T-helper 2 cell (primary cell): Measurements from ENCODE around the gene LNX1.
"Not testable (repeated sequence)": the region's sequence is repeated elsewhere in the genome, so short reads cannot be mapped to it uniquely, and the experiment has no call there.

Experiments used
- DNase-seq, 5 experiments: peaks; one replicate each; pipeline versions ENCODE4 v3.0.0 to v3.0.0-alpha.2; 2012 to 2022

LNX1 gene

DNA sequence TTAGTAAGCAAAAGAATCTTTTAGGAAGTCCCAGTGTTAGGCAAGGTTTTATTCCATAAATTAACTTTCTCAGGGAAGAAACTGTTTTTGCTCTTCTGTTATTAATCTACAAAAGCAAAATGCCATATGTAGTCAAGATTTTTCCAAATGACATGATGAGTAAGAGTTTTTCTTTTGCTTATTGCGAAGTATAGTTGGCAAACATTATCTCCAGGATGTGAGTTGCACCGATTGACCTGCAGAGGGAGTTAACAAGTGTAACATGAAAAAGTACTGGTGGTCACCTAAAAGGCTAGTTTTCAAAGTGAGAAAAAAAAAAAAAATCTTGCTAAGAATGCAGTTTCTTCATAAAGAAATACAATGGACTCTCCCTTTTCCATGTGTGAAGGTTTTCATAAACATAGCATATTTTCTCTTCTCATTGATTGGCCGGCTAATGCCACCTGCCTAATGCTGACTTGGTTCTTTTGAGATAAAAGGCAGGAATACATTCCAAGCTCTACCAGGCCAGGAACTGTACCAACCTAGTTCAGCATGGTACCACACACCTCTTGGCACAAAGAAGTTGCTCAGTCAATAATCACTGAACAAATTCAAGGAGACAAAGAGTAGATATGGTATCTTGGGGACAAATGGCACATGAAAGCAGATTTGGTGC is 100.2 kb downstream of the LNX1 start:
- peak in 1 of 5 experiments; percentile 3 for DNase-seq

GRCh38 chr4:53490161-53490956 is 100.9 kb downstream of the LNX1 start:
- no peak for DNase-seq

- no peak for DNase-seq
Observed at GRCh38 chr4:53489279-53489889, 101.9 kb downstream of the LNX1 start.

DNA sequence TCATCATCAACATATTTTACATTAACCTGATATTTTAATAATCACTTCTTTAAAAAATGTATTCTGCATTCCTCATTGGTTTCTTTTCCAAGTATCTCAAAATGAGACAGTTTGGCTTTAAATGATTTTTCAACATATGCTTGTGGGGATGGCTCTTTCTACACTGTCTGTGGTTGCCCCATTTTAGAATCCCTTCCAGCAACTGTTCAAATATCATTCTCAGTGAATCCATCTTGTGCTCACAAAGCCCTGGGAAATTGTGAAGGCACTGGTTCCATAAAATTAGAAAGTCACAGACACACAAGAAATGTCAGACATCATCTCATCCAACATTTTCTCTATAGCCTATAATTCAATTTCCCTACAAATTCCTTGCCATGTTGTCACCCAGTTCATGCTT is 103.5 kb downstream of the LNX1 start:
- no peak for DNase-seq

- no peak for DNase-seq
Observed at GRCh38 chr4:53485658-53486040, 105.6 kb downstream of the LNX1 start.

- no peak for DNase-seq
Observed at GRCh38 chr4:53484911-53485657, 106.2 kb downstream of the LNX1 start.

GRCh38 chr4:53483250-53483649 is 108.0 kb downstream of the LNX1 start:
- no peak for DNase-seq

GRCh38 chr4:53481586-53481985 is 109.7 kb downstream of the LNX1 start:
- DNase-seq, result no peak

GRCh38 chr4:53480909-53481308 is 110.4 kb downstream of the LNX1 start:
- no peak for DNase-seq

GRCh38 chr4:53479736-53480525 is 111.4 kb downstream of the LNX1 start:
- no peak for DNase-seq

GRCh38 chr4:53478671-53479456 is 112.4 kb downstream of the LNX1 start:
- no peak for DNase-seq

GRCh38 chr4:53477636-53478035 is 113.7 kb downstream of the LNX1 start:
- DNase-seq, result no peak

- DNase-seq, result no peak
Observed at GRCh38 chr4:53477038-53477565, 114.2 kb downstream of the LNX1 start.

DNA sequence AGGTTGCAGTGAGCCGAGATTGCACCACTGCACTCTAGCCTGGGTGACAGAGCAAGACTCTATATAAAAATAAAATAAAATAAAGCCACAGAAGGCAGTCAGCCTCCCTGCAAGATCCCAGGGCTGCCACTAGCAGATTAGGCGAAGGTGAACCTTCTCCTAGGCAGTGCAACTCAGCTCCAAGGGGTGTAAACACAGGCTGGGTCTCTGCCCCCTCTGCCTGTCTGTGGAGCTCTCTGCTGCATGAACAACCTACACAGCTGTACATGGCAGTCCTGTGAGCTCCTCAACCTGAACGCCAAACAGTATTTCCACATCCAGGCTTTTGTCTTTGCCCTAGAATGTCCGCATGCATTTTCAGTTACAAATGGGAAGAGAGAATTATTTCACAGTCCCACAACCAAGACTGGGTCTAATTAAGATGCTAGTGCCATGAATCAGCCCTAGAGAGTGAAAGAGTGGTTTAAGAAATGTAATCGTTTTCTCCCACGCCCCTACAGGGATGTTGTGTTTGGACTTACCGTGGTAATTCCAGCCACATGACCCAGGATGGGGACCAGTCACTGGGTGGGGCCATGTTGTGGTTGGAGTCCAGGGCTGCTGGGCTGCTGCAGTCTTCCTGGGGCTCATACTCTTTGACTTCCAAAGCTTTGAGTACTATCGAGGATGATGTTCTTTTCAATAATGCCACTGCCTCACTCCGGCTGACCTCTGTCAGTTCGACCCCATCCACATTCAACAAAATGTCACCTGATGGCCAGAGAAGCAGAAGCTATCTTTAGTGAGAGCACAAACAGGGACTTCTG is 114.9 kb downstream of the LNX1 start:
- DNase-seq, result no peak

DNA sequence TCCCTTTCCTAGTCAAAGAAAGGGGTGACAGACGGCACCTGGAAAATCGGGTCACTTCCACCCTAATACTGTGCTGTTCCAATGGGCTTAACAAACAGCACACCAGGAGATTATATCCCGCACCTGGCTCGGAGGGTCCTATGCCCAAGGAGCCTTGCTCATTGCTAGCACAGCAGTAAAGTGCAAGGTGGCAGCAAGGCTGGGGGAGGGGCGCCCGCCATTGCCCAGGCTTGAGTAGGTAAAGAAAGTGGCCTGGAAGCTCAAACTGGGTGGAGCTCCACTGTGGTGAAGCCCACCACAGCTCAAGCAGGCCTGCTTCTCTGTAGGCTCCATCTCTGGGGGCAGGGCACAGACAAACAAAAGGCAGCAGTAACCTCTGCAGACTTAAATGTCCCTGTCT is 124.7 kb downstream of the LNX1 start:
- DNase-seq, result not testable (repeated sequence)

DNA sequence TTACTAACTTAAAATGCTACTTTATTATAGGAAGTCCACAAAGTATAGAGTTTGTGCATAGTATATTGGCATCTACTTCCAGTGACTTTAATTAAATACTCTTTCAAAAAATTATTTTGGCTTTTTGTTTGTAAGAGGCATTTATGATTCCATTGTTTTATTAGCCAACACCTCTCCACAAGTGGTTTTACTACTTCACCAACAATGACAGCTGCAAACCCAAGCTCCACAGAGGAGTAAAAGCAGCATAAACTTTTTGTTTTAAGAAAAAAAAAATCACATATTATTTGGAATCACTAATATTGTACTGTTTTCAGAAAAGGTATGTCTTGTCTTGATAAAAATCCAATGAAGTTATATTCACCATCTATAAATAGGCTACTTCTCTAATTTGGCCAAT is 125.4 kb downstream of the LNX1 start:
- DNase-seq, result no peak

DNA sequence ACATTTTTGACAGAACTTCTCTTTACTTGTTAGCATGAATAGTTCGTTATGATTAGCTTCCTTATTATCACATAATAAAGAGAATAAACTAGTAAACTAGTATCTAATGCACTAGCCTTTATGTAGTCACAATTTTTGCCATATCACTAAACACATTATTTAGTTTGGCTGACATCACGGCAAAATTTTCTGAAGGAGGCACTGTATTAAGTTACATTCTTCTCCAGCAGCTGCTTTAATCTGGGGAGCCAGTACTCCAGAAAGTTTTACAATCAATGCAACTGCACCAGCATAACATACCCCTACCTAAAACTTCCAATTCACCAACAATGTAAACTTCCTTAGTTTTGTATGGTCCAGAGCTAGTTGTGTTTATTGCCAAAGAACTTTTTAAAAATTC is 126.0 kb downstream of the LNX1 start:
- no peak for DNase-seq

- no peak for DNase-seq
Observed at GRCh38 chr4:53463340-53463739, 127.9 kb downstream of the LNX1 start.

- DNase-seq, result no peak
Observed at GRCh38 chr4:53461244-53461643, 130.0 kb downstream of the LNX1 start.

DNA sequence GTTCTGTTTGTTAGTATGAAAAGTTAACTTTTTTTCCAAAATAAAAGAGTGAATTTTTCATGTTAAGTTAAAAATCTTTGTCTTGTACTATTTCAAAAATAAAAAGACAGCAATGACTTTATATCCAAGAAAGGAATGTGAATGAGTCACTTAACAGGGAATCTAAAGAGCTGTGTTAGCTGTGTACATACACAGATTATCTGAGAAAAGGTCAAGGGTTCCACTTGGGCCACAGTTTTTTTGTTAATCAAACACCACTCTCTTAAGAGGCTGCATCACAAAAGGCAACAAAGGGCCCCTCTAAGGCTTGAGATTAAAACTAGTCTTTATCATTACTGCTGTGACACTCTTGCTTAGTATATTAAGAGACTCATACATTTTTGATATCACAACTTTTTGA is 131.7 kb downstream of the LNX1 start:
- DNase-seq, result no peak
